Measurements from ENCODE around the gene RANBP3. TPM values are rescaled to one million over a fixed set of nuclear protein-coding genes. Genes with fewer than 3 reads are reported as not detected.

RANBP3 gene
- total and polyA plus RNA-seq, 2 experiments from 2014 or later: 40.2 to 98.3 TPM

DNA sequence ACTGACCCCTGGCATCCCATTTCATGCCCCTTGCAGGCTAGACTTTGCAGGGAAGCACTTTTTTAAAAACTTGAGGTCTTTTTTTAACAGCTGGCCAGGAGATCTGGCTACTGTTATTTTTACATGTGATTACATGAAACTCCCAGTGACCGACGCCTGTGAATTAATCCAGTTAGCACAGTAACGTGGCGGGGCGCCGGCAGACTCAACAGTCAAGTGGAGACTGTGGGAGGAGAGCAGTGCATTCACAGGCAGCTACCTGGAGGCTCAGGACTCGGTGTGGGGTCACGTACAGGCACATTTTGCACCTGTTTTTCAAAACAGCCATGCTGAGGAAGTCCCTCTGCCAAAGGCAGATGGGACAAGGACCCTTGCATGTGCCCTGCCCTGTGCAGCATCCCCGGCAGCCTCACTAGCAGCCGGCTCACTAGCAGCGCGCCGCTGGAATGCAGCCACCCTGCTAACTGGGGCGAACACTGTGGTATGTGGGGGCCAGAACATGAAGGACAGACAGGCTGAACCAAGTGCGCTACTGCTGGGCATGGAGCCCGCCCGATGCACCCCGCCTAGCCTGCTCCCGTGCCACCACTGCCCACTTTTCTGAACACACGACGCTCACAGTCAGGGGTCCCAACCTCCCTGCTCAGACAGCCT, 45.2 kb downstream of the RANBP3 start:
- DNase-seq (ENCODE audit: low spot score) (no peak), ATAC-seq (no peak)
- Histone ChIP-seq H3K36me3 (ENCODE audit: insufficient read depth) (peaks cover 6% of the 10 kb centered on the region; the same call in 1 of the 2 replicates), H3K27me3 (ENCODE audit: insufficient read depth) (no peaks in the 10 kb centered on the region), H3K9me2 (ENCODE audit: insufficient read depth) (no peaks in the 10 kb centered on the region), H3K79me2 (replicated peaks; ENCODE audit: insufficient read depth) (peaks cover 20% of the 10 kb centered on the region), H2AFZ (no peak overlapping the region), H4K20me1 (replicated peaks; ENCODE audit: insufficient read depth) (peaks cover 17% of the 10 kb centered on the region; the same call in 1 of the 2 replicates), H3F3A (replicated peaks; ENCODE audit: low read depth) (0 out of 2 replicates have a peak, but pooled peaks cover 3% of the 10 kb centered on the region), H3K4me2 (no peak overlapping the region), H3K27ac (ENCODE audit: low read depth) (no peak overlapping the region), H3K4me3 (no peak overlapping the region), H3K4me1 (ENCODE audit: insufficient read depth) (no peaks in the 10 kb centered on the region)
- Mint-ChIP-seq H3K4me3 (no peak overlapping the region), H3K4me1 (no peaks in the 10 kb centered on the region), H3K36me3 (ENCODE audit: low read depth) (peaks cover 58% of the 10 kb centered on the region), H3K27me3 (ENCODE audit: insufficient read depth, low read depth, poor library complexity) (peaks cover 12% of the 10 kb centered on the region), H3K9me3 (no peaks in the 10 kb centered on the region), H3K27ac (no peak overlapping the region)
- TF ChIP-seq, protein P1, sequence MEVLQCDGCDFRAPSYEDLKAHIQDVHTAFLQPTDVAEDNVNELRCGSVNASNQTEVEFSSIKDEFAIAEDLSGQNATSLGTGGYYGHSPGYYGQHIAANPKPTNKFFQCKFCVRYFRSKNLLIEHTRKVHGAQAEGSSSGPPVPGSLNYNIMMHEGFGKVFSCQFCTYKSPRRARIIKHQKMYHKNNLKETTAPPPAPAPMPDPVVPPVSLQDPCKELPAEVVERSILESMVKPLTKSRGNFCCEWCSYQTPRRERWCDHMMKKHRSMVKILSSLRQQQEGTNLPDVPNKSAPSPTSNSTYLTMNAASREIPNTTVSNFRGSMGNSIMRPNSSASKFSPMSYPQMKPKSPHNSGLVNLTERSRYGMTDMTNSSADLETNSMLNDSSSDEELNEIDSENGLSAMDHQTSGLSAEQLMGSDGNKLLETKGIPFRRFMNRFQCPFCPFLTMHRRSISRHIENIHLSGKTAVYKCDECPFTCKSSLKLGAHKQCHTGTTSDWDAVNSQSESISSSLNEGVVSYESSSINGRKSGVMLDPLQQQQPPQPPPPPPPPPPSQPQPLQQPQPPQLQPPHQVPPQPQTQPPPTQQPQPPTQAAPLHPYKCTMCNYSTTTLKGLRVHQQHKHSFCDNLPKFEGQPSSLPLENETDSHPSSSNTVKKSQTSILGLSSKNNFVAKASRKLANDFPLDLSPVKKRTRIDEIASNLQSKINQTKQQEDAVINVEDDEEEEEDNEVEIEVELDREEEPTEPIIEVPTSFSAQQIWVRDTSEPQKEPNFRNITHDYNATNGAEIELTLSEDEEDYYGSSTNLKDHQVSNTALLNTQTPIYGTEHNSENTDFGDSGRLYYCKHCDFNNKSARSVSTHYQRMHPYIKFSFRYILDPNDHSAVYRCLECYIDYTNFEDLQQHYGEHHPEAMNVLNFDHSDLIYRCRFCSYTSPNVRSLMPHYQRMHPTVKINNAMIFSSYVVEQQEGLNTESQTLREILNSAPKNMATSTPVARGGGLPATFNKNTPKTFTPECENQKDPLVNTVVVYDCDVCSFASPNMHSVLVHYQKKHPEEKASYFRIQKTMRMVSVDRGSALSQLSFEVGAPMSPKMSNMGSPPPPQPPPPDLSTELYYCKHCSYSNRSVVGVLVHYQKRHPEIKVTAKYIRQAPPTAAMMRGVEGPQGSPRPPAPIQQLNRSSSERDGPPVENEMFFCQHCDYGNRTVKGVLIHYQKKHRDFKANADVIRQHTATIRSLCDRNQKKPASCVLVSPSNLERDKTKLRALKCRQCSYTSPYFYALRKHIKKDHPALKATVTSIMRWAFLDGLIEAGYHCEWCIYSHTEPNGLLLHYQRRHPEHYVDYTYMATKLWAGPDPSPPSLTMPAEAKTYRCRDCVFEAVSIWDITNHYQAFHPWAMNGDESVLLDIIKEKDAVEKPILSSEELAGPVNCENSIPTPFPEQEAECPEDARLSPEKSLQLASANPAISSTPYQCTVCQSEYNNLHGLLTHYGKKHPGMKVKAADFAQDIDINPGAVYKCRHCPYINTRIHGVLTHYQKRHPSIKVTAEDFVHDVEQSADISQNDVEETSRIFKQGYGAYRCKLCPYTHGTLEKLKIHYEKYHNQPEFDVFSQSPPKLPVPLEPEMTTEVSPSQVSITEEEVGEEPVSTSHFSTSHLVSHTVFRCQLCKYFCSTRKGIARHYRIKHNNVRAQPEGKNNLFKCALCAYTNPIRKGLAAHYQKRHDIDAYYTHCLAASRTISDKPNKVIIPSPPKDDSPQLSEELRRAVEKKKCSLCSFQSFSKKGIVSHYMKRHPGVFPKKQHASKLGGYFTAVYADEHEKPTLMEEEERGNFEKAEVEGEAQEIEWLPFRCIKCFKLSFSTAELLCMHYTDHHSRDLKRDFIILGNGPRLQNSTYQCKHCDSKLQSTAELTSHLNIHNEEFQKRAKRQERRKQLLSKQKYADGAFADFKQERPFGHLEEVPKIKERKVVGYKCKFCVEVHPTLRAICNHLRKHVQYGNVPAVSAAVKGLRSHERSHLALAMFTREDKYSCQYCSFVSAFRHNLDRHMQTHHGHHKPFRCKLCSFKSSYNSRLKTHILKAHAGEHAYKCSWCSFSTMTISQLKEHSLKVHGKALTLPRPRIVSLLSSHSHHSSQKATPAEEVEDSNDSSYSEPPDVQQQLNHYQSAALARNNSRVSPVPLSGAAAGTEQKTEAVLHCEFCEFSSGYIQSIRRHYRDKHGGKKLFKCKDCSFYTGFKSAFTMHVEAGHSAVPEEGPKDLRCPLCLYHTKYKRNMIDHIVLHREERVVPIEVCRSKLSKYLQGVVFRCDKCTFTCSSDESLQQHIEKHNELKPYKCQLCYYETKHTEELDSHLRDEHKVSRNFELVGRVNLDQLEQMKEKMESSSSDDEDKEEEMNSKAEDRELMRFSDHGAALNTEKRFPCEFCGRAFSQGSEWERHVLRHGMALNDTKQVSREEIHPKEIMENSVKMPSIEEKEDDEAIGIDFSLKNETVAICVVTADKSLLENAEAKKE (CRISPR knock-in tag; IDR thresholded peaks at IDR 0.05): no peak
- TF ChIP-seq ETS1 (IDR thresholded peaks at IDR 0.05) (no peak), EZH2phosphoT487 (IDR thresholded peaks at IDR 0.05; ENCODE audit: unreplicated experiment) (no peak), JUNB (IDR thresholded peaks at IDR 0.05; ENCODE audit: unreplicated experiment) (no peak)
- TF ChIP-seq, protein P2, sequence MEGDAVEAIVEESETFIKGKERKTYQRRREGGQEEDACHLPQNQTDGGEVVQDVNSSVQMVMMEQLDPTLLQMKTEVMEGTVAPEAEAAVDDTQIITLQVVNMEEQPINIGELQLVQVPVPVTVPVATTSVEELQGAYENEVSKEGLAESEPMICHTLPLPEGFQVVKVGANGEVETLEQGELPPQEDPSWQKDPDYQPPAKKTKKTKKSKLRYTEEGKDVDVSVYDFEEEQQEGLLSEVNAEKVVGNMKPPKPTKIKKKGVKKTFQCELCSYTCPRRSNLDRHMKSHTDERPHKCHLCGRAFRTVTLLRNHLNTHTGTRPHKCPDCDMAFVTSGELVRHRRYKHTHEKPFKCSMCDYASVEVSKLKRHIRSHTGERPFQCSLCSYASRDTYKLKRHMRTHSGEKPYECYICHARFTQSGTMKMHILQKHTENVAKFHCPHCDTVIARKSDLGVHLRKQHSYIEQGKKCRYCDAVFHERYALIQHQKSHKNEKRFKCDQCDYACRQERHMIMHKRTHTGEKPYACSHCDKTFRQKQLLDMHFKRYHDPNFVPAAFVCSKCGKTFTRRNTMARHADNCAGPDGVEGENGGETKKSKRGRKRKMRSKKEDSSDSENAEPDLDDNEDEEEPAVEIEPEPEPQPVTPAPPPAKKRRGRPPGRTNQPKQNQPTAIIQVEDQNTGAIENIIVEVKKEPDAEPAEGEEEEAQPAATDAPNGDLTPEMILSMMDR (conservative IDR thresholded peaks at IDR 0.05; ENCODE audit: low read depth in 2 of 2): no peak
